ENCODE data around the gene PCDHA2. TPM values are rescaled to one million over a fixed set of nuclear protein-coding genes. Genes with fewer than 3 reads are reported as not detected.
"Not testable (repeated sequence)": the region's sequence is repeated elsewhere in the genome, so short reads cannot be mapped to it uniquely, and the experiment has no call there.

The PCDHA2 gene
- total and polyA plus RNA-seq, 7 donors, result 0.18 TPM; not detected in 6

DNA sequence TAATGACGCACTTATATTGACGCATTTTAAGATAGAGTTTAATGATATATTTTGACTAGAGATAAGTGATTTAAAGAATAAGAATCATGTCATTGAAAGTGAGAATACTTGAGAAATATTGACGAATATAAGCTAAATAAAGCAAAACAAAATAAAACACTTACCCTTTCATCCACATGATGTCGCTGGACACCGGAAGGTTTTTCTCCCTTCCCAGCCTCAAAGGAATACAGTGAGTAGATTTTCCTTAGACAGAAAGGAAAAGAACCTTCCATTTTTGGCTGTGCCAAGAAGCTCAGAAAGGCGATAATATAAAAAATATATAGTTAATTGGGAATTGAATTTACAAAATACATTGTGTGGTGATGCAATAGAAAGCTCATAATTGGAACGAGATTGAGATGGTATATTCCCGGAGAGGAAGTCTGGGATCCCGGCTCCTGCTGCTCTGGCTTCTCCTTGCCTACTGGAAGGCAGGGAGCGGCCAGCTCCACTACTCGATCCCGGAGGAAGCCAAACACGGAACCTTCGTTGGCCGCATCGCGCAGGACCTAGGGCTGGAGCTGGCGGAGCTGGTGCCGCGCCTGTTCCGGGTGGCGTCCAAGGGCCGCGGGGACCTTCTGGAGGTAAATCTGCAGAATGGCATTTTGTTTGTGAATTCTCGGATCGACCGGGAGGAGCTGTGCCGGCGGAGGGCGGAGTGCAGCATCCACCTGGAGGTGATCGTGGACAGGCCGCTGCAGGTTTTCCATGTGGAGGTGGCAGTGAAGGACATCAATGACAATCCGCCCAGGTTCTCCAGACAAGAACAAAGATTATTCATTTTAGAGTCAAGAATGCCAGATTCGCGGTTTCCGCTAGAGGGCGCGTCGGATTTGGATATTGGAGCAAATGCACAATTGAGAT lies 27.0 kb downstream of the PCDHA2 start, which contains the start of gene PCDHA5:
Gene PCDHA5 (plus strand): TSS at position 239 of the 906 bp plus-strand sequence.
- peaks cover 4% of the 10 kb centered on the region for H3K9me3 ChIP-seq
- no peak for ATAC-seq
- no peak within 1 kb of the TSS for H3K27ac ChIP-seq
- H3K4me1 ChIP-seq, result no peaks in the 10 kb centered on the region
- H3K4me3 ChIP-seq, result no peak within 1 kb of the TSS
- TF ChIP-seq, protein P1, sequence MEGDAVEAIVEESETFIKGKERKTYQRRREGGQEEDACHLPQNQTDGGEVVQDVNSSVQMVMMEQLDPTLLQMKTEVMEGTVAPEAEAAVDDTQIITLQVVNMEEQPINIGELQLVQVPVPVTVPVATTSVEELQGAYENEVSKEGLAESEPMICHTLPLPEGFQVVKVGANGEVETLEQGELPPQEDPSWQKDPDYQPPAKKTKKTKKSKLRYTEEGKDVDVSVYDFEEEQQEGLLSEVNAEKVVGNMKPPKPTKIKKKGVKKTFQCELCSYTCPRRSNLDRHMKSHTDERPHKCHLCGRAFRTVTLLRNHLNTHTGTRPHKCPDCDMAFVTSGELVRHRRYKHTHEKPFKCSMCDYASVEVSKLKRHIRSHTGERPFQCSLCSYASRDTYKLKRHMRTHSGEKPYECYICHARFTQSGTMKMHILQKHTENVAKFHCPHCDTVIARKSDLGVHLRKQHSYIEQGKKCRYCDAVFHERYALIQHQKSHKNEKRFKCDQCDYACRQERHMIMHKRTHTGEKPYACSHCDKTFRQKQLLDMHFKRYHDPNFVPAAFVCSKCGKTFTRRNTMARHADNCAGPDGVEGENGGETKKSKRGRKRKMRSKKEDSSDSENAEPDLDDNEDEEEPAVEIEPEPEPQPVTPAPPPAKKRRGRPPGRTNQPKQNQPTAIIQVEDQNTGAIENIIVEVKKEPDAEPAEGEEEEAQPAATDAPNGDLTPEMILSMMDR (IDR thresholded peaks at IDR 0.05), result peak; percentile 19
- 23 to 25% (median 24%) methylated on average over 35 to 39 of the region's 39 CpGs for WGBS, 3 donors
- intact Hi-C loops (cut with DNase I), result no loop called here
- H3K36me3 ChIP-seq (ENCODE audit: insufficient read depth in 1 of 2, low read depth in 1 of 2), result no peaks in the 10 kb centered on the region
- peaks cover 0 to 11% (median 2%) of the 10 kb centered on the region in 3 donors for H3K27me3 ChIP-seq (ENCODE audit: insufficient read depth in 3 of 3, low read length in 2 of 3)
- DNase-seq, result no peak

GRCh38 chr5:140822281-140822629 lies 27.6 kb downstream of the PCDHA2 start:
- no peak overlapping the region for H3K27ac ChIP-seq
- ATAC-seq (no peak), DNase-seq (no peak)
- peaks cover 0 to 17% (median 2%) of the 10 kb centered on the region in 3 donors for H3K27me3 ChIP-seq (ENCODE audit: insufficient read depth in 3 of 3, low read length in 2 of 3)
- intact Hi-C loops (cut with DNase I), result no loop called here
- H3K4me1 ChIP-seq, result no peaks in the 10 kb centered on the region
- H3K36me3 ChIP-seq (ENCODE audit: insufficient read depth in 1 of 2, low read depth in 1 of 2), result no peaks in the 10 kb centered on the region
- H3K9me3 ChIP-seq, result peaks cover 4% of the 10 kb centered on the region
- TF ChIP-seq, protein P1 (IDR thresholded peaks at IDR 0.05), result no peak
- H3K4me3 ChIP-seq, result no peak overlapping the region
- 21 to 27% (median 24%) methylated on average over 6 of the region's 6 CpGs for WGBS, 3 donors

DNA sequence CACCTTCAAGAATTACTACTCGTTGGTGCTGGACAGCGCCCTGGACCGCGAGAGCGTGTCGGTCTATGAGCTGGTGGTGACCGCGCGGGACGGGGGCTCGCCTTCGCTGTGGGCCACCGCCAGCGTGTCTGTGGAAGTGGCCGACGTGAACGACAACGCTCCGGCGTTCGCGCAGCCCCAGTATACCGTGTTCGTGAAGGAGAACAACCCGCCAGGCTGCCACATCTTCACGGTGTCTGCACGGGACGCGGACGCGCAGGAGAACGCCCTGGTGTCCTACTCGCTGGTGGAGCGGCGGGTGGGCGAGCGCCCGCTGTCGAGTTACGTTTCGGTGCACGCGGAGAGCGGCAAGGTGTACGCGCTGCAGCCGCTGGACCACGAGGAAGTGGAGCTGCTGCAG lies 28.3 kb downstream of the PCDHA2 start:
- H3K4me3 ChIP-seq; H3K36me3 ChIP-seq (ENCODE audit: insufficient read depth in 1 of 2, low read depth in 1 of 2); intact Hi-C loops (cut with DNase I); DNase-seq; H3K4me1 ChIP-seq; ATAC-seq; H3K27ac ChIP-seq; H3K9me3 ChIP-seq: not testable (repeated sequence)
- peaks cover 0 to 23% (median 3%) of the 10 kb centered on the region in 3 donors for H3K27me3 ChIP-seq (ENCODE audit: insufficient read depth in 3 of 3, low read length in 2 of 3)
- WGBS, 3 donors, result 42 to 52% (median 44%) methylated on average over 48 of the region's 48 CpGs

- Histone ChIP-seq H3K4me3 (no peak overlapping the region), H3K4me1 (no peaks in the 10 kb centered on the region), H3K27ac (no peak overlapping the region), H3K9me3 (peaks cover 2% of the 10 kb centered on the region), H3K36me3 (ENCODE audit: insufficient read depth in 1 of 2, low read depth in 1 of 2) (no peaks in the 10 kb centered on the region), H3K27me3 (ENCODE audit: insufficient read depth in 3 of 3, low read length in 2 of 3) (peaks cover 0 to 26% (median 7%) of the 10 kb centered on the region in 3 donors)
- WGBS, 3 donors, result 45 to 58% (median 51%) methylated on average over 31 to 38 of the region's 38 CpGs
- DNase-seq, result no peak
- TF ChIP-seq, protein P1 (IDR thresholded peaks at IDR 0.05), result no peak
- intact Hi-C loops (cut with DNase I), result no loop called here
- ATAC-seq, result no peak
These were observed 28.8 kb downstream of the PCDHA2 start for GRCh38 chr5:140823475-140823874.

DNA sequence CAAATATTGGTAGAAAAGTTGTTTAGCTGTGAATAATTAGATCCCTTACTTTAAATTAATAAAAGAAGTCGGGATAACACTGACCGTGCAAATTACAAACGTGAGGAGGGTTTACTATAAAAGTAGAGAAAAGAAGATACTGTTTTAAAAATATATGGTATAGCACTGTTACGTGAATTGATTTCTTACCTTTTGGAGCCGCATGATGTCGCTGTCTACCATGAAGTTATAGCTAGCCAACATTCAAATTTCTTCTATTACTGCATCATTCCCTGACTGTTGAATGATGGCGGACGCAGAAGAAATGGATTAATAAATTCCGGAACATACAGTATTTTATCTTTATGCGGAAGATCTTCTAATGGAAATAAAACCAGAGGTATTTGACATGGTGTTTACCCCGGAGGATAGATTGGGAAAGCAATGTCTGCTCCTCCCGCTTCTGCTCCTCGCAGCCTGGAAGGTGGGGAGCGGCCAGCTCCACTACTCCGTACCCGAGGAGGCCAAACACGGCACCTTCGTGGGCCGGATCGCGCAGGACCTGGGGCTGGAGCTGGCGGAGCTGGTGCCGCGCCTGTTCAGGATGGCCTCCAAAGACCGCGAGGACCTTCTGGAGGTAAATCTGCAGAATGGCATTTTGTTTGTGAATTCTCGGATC lies 33.2 kb downstream of the PCDHA2 start, which contains the start of gene PCDHA6:
Gene PCDHA6 (plus strand): TSS at position 257 of the 658 bp plus-strand sequence. CDS start 132 bp downstream, at position 389.
- TF ChIP-seq, protein P1 (IDR thresholded peaks at IDR 0.05), result no peak
- Histone ChIP-seq H3K27ac (no peak within 1 kb of the TSS), H3K4me3 (no peak within 1 kb of the TSS), H3K9me3 (peaks cover 5% of the 10 kb centered on the region), H3K4me1 (no peaks in the 10 kb centered on the region), H3K27me3 (ENCODE audit: insufficient read depth in 3 of 3, low read length in 2 of 3) (peaks cover 0 to 31% (median 8%) of the 10 kb centered on the region in 3 donors), H3K36me3 (ENCODE audit: insufficient read depth in 1 of 2, low read depth in 1 of 2) (no peaks in the 10 kb centered on the region)
- no peak for DNase-seq
- 12 to 17% (median 15%) methylated on average over 27 of the region's 27 CpGs for WGBS, 3 donors
- intact Hi-C loops (cut with DNase I), result no loop called here
- no peak for ATAC-seq
